ENCODE data around the gene RIMBP3B.
"Not testable (repeated sequence)": the region's sequence is repeated elsewhere in the genome, so short reads cannot be mapped to it uniquely, and the experiment has no call there.

RIMBP3B gene

GRCh38 chr22:21417853-21418252, 34.3 kb downstream of the RIMBP3B start:
- not testable (repeated sequence) for H3K4me1 ChIP-seq (ENCODE audit: control insufficient read depth in 1 of 2, insufficient read depth in 2 of 2, low read length in 2 of 2); H3K9me3 ChIP-seq (ENCODE audit: control insufficient read depth in 1 of 2, low read length in 2 of 2); H3K27ac ChIP-seq (ENCODE audit: low read depth, low read length); H3K36me3 ChIP-seq (ENCODE audit: control insufficient read depth in 1 of 2, insufficient read depth in 2 of 2, low read length in 2 of 2); H3K9ac ChIP-seq (ENCODE audit: low read depth in 1 of 2, low read length in 2 of 2); H3K27me3 ChIP-seq (ENCODE audit: control insufficient read depth in 1 of 2, insufficient read depth in 2 of 2, low read length in 2 of 2)
- peak overlapping the region in 1 of 2 donors; percentile 36 for H3K4me3 ChIP-seq (ENCODE audit: low read depth in 1 of 2, low read length in 2 of 2)

GRCh38 chr22:21418974-21419638, 35.6 kb downstream of the RIMBP3B start:
- H3K27ac ChIP-seq (ENCODE audit: low read depth, low read length); H3K4me3 ChIP-seq (ENCODE audit: low read depth in 1 of 2, low read length in 2 of 2); H3K36me3 ChIP-seq (ENCODE audit: control insufficient read depth in 1 of 2, insufficient read depth in 2 of 2, low read length in 2 of 2); H3K9ac ChIP-seq (ENCODE audit: low read depth in 1 of 2, low read length in 2 of 2); H3K4me1 ChIP-seq (ENCODE audit: control insufficient read depth in 1 of 2, insufficient read depth in 2 of 2, low read length in 2 of 2); H3K27me3 ChIP-seq (ENCODE audit: control insufficient read depth in 1 of 2, insufficient read depth in 2 of 2, low read length in 2 of 2); H3K9me3 ChIP-seq (ENCODE audit: control insufficient read depth in 1 of 2, low read length in 2 of 2): not testable (repeated sequence)

- not testable (repeated sequence) for H3K4me3 ChIP-seq (ENCODE audit: low read depth in 1 of 2, low read length in 2 of 2); H3K27ac ChIP-seq (ENCODE audit: low read depth, low read length); H3K36me3 ChIP-seq (ENCODE audit: control insufficient read depth in 1 of 2, insufficient read depth in 2 of 2, low read length in 2 of 2); H3K4me1 ChIP-seq (ENCODE audit: control insufficient read depth in 1 of 2, insufficient read depth in 2 of 2, low read length in 2 of 2); H3K9me3 ChIP-seq (ENCODE audit: control insufficient read depth in 1 of 2, low read length in 2 of 2); H3K9ac ChIP-seq (ENCODE audit: low read depth in 1 of 2, low read length in 2 of 2); H3K27me3 ChIP-seq (ENCODE audit: control insufficient read depth in 1 of 2, insufficient read depth in 2 of 2, low read length in 2 of 2)
These were observed 36.7 kb downstream of the RIMBP3B start for GRCh38 chr22:21420180-21420763.

- not testable (repeated sequence) for H3K4me3 ChIP-seq (ENCODE audit: low read depth in 1 of 2, low read length in 2 of 2); H3K4me1 ChIP-seq (ENCODE audit: control insufficient read depth in 1 of 2, insufficient read depth in 2 of 2, low read length in 2 of 2); H3K9me3 ChIP-seq (ENCODE audit: control insufficient read depth in 1 of 2, low read length in 2 of 2); H3K27me3 ChIP-seq (ENCODE audit: control insufficient read depth in 1 of 2, insufficient read depth in 2 of 2, low read length in 2 of 2); H3K9ac ChIP-seq (ENCODE audit: low read depth in 1 of 2, low read length in 2 of 2); H3K27ac ChIP-seq (ENCODE audit: low read depth, low read length); H3K36me3 ChIP-seq (ENCODE audit: control insufficient read depth in 1 of 2, insufficient read depth in 2 of 2, low read length in 2 of 2)
These were observed 40.6 kb downstream of the RIMBP3B start for GRCh38 chr22:21424084-21424709.

DNA sequence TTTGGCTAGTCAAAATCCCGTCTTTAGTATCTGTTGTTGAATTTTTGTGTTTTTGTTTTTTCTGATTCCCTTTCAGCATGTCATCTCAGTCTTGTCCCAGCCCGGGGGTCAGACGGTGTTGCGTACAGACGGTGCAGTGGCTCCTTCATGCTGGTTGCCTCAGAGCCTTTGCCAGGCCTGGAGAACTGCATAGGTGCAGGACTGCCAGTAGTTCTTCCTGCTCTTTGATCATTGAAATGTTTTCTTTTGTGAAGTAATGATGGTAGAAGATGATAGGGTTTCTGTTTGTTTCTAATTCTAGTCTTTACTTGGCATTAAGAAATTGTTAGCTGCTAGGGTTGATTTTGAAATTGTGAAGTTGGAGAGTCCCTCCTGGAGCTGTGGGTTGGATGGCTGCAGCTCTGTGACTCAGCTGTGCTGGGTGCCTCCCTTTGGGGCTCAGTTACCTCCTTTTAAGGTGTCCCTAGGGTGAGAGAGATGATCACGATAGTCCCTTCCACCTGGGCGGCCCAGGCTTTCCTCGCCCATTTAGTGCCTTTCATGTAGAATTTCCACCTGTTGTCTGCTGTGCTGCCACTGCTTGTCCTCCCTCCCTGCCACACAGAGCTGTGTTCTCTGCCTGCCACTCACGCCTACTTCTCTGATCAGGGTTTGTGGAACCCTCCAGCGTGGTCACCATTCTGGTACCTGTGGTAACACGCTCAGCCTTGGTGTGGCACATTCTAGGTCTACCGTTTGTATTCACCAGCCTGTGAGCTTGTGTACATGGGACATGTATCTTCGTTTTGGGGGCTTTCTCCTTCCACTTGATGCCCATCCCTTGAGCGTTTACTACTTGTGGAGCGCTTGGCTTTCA, 51.1 kb downstream of the RIMBP3B start:
- H3K27ac ChIP-seq (ENCODE audit: low read depth, low read length); H3K9me3 ChIP-seq (ENCODE audit: control insufficient read depth in 1 of 2, low read length in 2 of 2); H3K4me1 ChIP-seq (ENCODE audit: control insufficient read depth in 1 of 2, insufficient read depth in 2 of 2, low read length in 2 of 2); H3K4me3 ChIP-seq (ENCODE audit: low read depth in 1 of 2, low read length in 2 of 2); H3K27me3 ChIP-seq (ENCODE audit: control insufficient read depth in 1 of 2, insufficient read depth in 2 of 2, low read length in 2 of 2); H3K9ac ChIP-seq (ENCODE audit: low read depth in 1 of 2, low read length in 2 of 2); H3K36me3 ChIP-seq (ENCODE audit: control insufficient read depth in 1 of 2, insufficient read depth in 2 of 2, low read length in 2 of 2): not testable (repeated sequence)

GRCh38 chr22:21435998-21436810, 52.7 kb downstream of the RIMBP3B start:
- not testable (repeated sequence) for H3K9ac ChIP-seq (ENCODE audit: low read depth in 1 of 2, low read length in 2 of 2); H3K9me3 ChIP-seq (ENCODE audit: control insufficient read depth in 1 of 2, low read length in 2 of 2); H3K27me3 ChIP-seq (ENCODE audit: control insufficient read depth in 1 of 2, insufficient read depth in 2 of 2, low read length in 2 of 2); H3K27ac ChIP-seq (ENCODE audit: low read depth, low read length); H3K4me1 ChIP-seq (ENCODE audit: control insufficient read depth in 1 of 2, insufficient read depth in 2 of 2, low read length in 2 of 2); H3K36me3 ChIP-seq (ENCODE audit: control insufficient read depth in 1 of 2, insufficient read depth in 2 of 2, low read length in 2 of 2); H3K4me3 ChIP-seq (ENCODE audit: low read depth in 1 of 2, low read length in 2 of 2)

DNA sequence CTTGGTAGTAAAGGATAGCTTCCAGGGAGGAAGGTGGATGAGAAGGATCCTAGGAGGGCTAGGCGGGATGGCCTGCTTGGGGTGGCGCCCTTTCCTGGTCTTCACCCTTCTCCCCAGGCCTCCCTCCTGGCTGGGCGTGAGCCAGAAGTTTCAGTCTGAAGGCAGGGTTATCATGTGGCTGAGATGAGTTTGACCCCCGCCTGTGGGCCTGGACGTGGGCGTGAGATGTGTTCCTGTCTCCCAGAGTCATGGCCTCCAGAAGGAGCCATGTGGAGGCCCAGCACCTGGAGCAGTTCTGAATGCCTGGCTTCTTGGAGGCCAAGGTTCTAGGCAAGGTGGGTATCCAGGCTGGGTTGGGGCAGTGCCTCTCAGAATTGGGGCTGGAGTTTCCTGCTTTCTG, 54.5 kb downstream of the RIMBP3B start:
- not testable (repeated sequence) for H3K4me3 ChIP-seq (ENCODE audit: low read depth in 1 of 2, low read length in 2 of 2); H3K4me1 ChIP-seq (ENCODE audit: control insufficient read depth in 1 of 2, insufficient read depth in 2 of 2, low read length in 2 of 2); H3K9me3 ChIP-seq (ENCODE audit: control insufficient read depth in 1 of 2, low read length in 2 of 2); H3K27me3 ChIP-seq (ENCODE audit: control insufficient read depth in 1 of 2, insufficient read depth in 2 of 2, low read length in 2 of 2); H3K27ac ChIP-seq (ENCODE audit: low read depth, low read length); H3K36me3 ChIP-seq (ENCODE audit: control insufficient read depth in 1 of 2, insufficient read depth in 2 of 2, low read length in 2 of 2); H3K9ac ChIP-seq (ENCODE audit: low read depth in 1 of 2, low read length in 2 of 2)
